ENCODE results near the gene KIAA0930.

Gene KIAA0930

GRCh38 chr22:45229181-45229580 is 11.5 kb downstream of the KIAA0930 start:
- TF ChIP-seq CTCF (IDR thresholded peaks at IDR 0.05) = no peak

- no peak for TF ChIP-seq CTCF (IDR thresholded peaks at IDR 0.05)
Measured at GRCh38 chr22:45228401-45228754, 12.3 kb downstream of the KIAA0930 start.

GRCh38 chr22:45227645-45228400 is 12.9 kb downstream of the KIAA0930 start:
- TF ChIP-seq CTCF (IDR thresholded peaks at IDR 0.05) = no peak

- TF ChIP-seq CTCF (IDR thresholded peaks at IDR 0.05) = no peak
Measured at GRCh38 chr22:45226503-45227186, 14.0 kb downstream of the KIAA0930 start.

GRCh38 chr22:45225732-45226502 is 14.8 kb downstream of the KIAA0930 start:
- no peak for TF ChIP-seq CTCF (IDR thresholded peaks at IDR 0.05)

GRCh38 chr22:45224988-45225731 is 15.5 kb downstream of the KIAA0930 start:
- no peak for TF ChIP-seq CTCF (IDR thresholded peaks at IDR 0.05)

- TF ChIP-seq CTCF (IDR thresholded peaks at IDR 0.05) = no peak
Measured at GRCh38 chr22:45224331-45224730, 16.4 kb downstream of the KIAA0930 start.
